HG03460 (cell line): ENCODE data around the gene RPL39L.

ENCODE experiments used
- ATAC-seq: cut with Tn5 transposase; IDR thresholded peaks from one replicate; pipeline ENCODE4 v1.9.1; 2021; ENCODE audit not compliant: unreplicated experiment

The RPL39L gene

GRCh38 chr3:187072102-187072501, 67.2 kb downstream of the RPL39L start:
- no peak for ATAC-seq
